Right lobe of liver (tissue), 6 donors: ENCODE measurements around the gene DPYD. TPM values are rescaled to one million over a fixed set of nuclear protein-coding genes. Genes with fewer than 3 reads are reported as not detected.

Experiments
- ATAC-seq, 4 donors: fragments of 200-7000 bp; cut with Tn5 transposase; one replicate each; pipeline ENCODE4 v1.9.1; 2020; ENCODE audit warnings: mild to moderate bottlenecking in 4 of 4, moderate library complexity in 4 of 4
- DNase-seq, 3 donors: peaks; one replicate each; pipeline ENCODE4 v3.0.0-alpha.2; 2020
- H3K27ac ChIP-seq, 3 donors: fragments of 200-600 bp; one replicate each; pipeline ENCODE4 v1.8.0; 2022
- H3K27me3 ChIP-seq, 2 donors: fragments of 200-600 bp; one replicate each; pipeline ENCODE4 v1.8.0; 2022
- H3K36me3 ChIP-seq, 4 donors: fragments of 200-600 bp; sonication (generic) in 1 of 4; one replicate each; pipeline versions ENCODE4 v1.5.1 to v1.8.0; 2017 to 2022; ENCODE audit warnings: control low read depth in 1 of 4
- H3K4me1 ChIP-seq, 4 donors: fragments of 200-600 bp; sonication (generic) in 1 of 4; one replicate each; pipeline versions ENCODE4 v1.5.1 to v1.8.0; 2017 to 2022; ENCODE audit warnings: control low read depth in 1 of 4
- H3K4me3 ChIP-seq, 3 donors: fragments of 200-600 bp; one replicate each; pipeline ENCODE4 v1.8.0; 2022
- H3K9me3 ChIP-seq, 4 donors: fragments of 200-600 bp; sonication (generic) in 1 of 4; one replicate each; pipeline versions ENCODE4 v1.5.1 to v1.8.0; 2017 to 2022; ENCODE audit warnings: control low read depth in 1 of 4
- POLR2A ChIP-seq: fragments of 450-650 bp; IDR thresholded peaks from one replicate; pipeline ENCODE4 v1.6.1; 2017; ENCODE audit warnings: antibody characterized with exemption, mild to moderate bottlenecking
- WGBS: methylation state at CpG from one replicate; pipeline ENCODE4 v1.1.6; 2018; ENCODE audit warnings: low coverage, low lambda C conversion rate; ENCODE audit not compliant: insufficient coverage; ENCODE audit errors: missing lambda C conversion rate; 5-methylcytosine and 5-hydroxymethylcytosine counted together
- intact Hi-C, 2 donors: fragments of 100-400 bp; cut with DNase I; formaldehyde crosslinking; loops; one replicate each; pipeline versions ENCODE4 v1.11.2 to v1.14.1; 2022
- total RNA-seq, 6 experiments: library from RNA; depleted of rRNA in 2 of 6; stranded (reverse); fragments of >200 nt in 2 of 6; fragmentation: NEBNext Ultra II Directional in 3 of 6; extraction: Animal tissue kit (Norgen Biotek cat#: 25700) in 3 of 6; gene quantifications; one replicate each; pipeline versions ENCODE4 v1.1.0 to v1.2.4, GENCODE V29; 2016 to 2023
- TF ChIP-seq, protein P1 (sequence below), 4 donors: fragments of 200-600 bp in 3 of 4; fragments of 450-650 bp in 1 of 4; IDR thresholded peaks; one replicate each; pipeline versions ENCODE4 v1.5.1 to v1.8.0; 2016 to 2022; ENCODE audit warnings: antibody characterized with exemption in 4 of 4, mild to moderate bottlenecking in 2 of 4
- donor health status: DM: no; HTN: yes; CAD: no.
- donor health status: DM: no; HTN: no; CAD: no.
- donor health status: DM: no; HTN: no; CAD: no.
- donor health status: DM: no; HTN: yes; CAD: no.
- donor health status: DM: no; HTN: yes; CAD: no.

DPYD gene
- total RNA-seq, 6 experiments from 2014 or later = 25.2 to 74.4 (median 40.0) TPM

DNA sequence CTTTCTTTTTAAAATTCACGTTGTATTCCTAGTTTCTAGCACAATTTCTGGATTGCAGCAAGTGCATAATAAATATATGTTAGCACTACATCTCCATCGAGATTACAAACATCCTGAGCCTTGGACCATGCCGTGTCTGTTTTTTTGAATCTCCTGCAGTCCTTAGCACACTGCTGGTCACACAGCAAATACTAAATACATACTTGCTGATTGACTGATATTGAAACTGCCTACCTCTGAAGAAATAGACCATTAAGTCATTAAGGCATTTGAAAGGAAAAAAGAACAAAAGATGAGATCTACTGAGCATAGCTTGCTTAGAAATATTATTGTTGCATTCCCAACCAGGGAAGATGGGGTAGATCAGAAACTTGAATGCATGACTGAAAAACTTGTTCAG is 830.1 kb downstream of the DPYD start:
- no peaks in the 10 kb centered on the region for H3K27me3 ChIP-seq
- H3K9me3 ChIP-seq = no peaks in the 10 kb centered on the region
- 91% methylated on average over 3 of the region's 3 CpGs for WGBS
- no peak overlapping the region for H3K4me3 ChIP-seq
- no peak for TF ChIP-seq POLR2A
- TF ChIP-seq, protein P1, sequence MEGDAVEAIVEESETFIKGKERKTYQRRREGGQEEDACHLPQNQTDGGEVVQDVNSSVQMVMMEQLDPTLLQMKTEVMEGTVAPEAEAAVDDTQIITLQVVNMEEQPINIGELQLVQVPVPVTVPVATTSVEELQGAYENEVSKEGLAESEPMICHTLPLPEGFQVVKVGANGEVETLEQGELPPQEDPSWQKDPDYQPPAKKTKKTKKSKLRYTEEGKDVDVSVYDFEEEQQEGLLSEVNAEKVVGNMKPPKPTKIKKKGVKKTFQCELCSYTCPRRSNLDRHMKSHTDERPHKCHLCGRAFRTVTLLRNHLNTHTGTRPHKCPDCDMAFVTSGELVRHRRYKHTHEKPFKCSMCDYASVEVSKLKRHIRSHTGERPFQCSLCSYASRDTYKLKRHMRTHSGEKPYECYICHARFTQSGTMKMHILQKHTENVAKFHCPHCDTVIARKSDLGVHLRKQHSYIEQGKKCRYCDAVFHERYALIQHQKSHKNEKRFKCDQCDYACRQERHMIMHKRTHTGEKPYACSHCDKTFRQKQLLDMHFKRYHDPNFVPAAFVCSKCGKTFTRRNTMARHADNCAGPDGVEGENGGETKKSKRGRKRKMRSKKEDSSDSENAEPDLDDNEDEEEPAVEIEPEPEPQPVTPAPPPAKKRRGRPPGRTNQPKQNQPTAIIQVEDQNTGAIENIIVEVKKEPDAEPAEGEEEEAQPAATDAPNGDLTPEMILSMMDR (IDR thresholded peaks at IDR 0.05) = no peak
- no peak for DNase-seq
- H3K4me1 ChIP-seq = no peaks in the 10 kb centered on the region
- ATAC-seq = no peak
- H3K36me3 ChIP-seq = no peaks in the 10 kb centered on the region
- intact Hi-C loops = no loop called here
- H3K27ac ChIP-seq = no peak overlapping the region

DNA sequence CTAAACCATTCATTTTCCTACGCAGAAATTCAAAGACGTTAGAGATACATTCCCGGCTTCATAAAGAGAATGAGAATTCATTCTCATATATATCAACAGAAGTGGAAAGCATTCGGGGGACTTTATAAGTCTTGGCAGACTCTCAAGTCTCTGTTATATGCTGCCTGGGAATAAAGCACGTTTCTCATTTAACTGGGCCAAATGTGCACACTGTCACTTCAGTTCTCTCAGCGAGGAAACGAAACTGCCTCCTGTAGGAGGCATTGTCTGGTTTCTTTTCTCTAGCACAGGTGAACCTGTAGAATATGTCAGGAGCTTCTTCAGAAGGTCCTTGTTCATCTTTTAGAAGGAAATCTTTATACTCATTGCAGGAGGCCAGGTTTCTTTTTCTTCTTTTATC is 831.7 kb downstream of the DPYD start:
- DNase-seq (no peak), ATAC-seq (no peak)
- H3K9me3 ChIP-seq = no peaks in the 10 kb centered on the region
- H3K27ac ChIP-seq = no peak overlapping the region
- intact Hi-C loops = no loop called here
- no peaks in the 10 kb centered on the region for H3K36me3 ChIP-seq
- H3K4me3 ChIP-seq = no peak overlapping the region
- H3K4me1 ChIP-seq = no peaks in the 10 kb centered on the region
- no peaks in the 10 kb centered on the region for H3K27me3 ChIP-seq
- 85% methylated on average over 7 of the region's 7 CpGs for WGBS
- TF ChIP-seq, protein P1 (IDR thresholded peaks at IDR 0.05) = no peak
- TF ChIP-seq POLR2A = no peak

DNA sequence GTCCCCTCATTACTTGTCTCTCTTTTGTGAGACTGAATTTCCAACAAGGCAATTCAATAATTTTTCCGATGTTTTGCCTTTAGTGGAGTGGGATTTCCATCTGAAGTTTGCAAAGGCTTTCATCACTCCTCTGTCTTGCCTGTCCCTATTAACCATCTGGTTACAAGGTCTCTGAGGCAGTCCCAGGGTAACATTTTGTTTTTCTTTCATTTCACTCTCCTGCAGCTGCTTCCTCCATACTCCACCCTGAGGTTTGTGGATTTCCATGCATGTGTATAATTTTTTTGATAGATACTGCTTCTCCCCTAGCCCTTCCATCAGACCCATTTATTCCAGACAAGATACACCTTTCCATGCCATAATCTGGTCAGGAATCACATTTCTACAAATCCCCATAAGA is 832.4 kb downstream of the DPYD start:
- WGBS = 100% methylated on average over 1 of the region's 1 CpG
- intact Hi-C loops = no loop called here
- Histone ChIP-seq H3K4me1 (no peaks in the 10 kb centered on the region), H3K36me3 (no peaks in the 10 kb centered on the region), H3K4me3 (no peak overlapping the region), H3K27ac (no peak overlapping the region), H3K9me3 (no peaks in the 10 kb centered on the region), H3K27me3 (no peaks in the 10 kb centered on the region)
- TF ChIP-seq, protein P1 (IDR thresholded peaks at IDR 0.05) = no peak
- TF ChIP-seq POLR2A = no peak
- ATAC-seq (no peak), DNase-seq (no peak)

DNA sequence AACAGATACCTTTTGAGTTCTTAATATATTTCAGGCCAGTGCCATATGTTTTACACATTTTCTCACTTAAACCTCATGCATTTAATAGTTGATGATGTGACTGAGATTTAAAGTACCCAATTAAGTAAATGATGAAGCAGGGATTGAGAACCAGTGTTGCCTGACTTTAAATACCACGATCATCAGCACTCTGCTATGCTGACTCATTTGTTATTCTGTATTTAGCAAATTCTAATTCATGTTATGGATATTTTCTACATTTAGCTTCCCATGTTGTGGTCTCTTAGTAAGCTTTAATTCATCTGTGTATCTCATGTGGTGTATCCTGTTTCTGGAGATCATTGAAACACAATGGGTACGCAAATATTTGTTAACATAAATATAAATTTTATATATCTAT is 836.3 kb downstream of the DPYD start:
- no peaks in the 10 kb centered on the region for H3K36me3 ChIP-seq
- no peaks in the 10 kb centered on the region for H3K9me3 ChIP-seq
- no peak overlapping the region for H3K4me3 ChIP-seq
- TF ChIP-seq, protein P1 (IDR thresholded peaks at IDR 0.05) = no peak
- TF ChIP-seq POLR2A = no peak
- intact Hi-C loops = no loop called here
- WGBS = 49% methylated on average over 2 of the region's 2 CpGs
- no peak for DNase-seq
- no peaks in the 10 kb centered on the region for H3K27me3 ChIP-seq
- no peak overlapping the region for H3K27ac ChIP-seq
- no peak for ATAC-seq
- no peaks in the 10 kb centered on the region for H3K4me1 ChIP-seq
